COLO668 (cell line): ENCODE measurements around the gene DAB1.

Experiments used
- DNase-seq: peaks from one replicate; lab custom pipeline; 2025; ENCODE audit not compliant: unreplicated experiment; lab: John Stamatoyannopoulos, UW

DAB1 gene

GRCh38 chr1:57418971-57419370, 4.9 kb downstream of the DAB1 start:
- DNase-seq: no peak

GRCh38 chr1:57411262-57411661, 12.6 kb downstream of the DAB1 start:
- no peak for DNase-seq

GRCh38 chr1:57410508-57410907, 13.4 kb downstream of the DAB1 start:
- no peak for DNase-seq

GRCh38 chr1:57407928-57408327, 15.9 kb downstream of the DAB1 start:
- DNase-seq: no peak

- DNase-seq: no peak
Observed at GRCh38 chr1:57406428-57406970, 17.4 kb downstream of the DAB1 start.

- DNase-seq: no peak
Observed at GRCh38 chr1:57404884-57405283, 19.0 kb downstream of the DAB1 start.

- DNase-seq: no peak
Observed at GRCh38 chr1:57403201-57403600, 20.7 kb downstream of the DAB1 start.

- no peak for DNase-seq
Observed at GRCh38 chr1:57401671-57402070, 22.2 kb downstream of the DAB1 start.

GRCh38 chr1:57400048-57400447, 23.8 kb downstream of the DAB1 start:
- no peak for DNase-seq

- DNase-seq: no peak
Observed at GRCh38 chr1:57393058-57393584, 30.7 kb downstream of the DAB1 start.

- DNase-seq: no peak
Observed at GRCh38 chr1:57385336-57385735, 38.5 kb downstream of the DAB1 start.

- no peak for DNase-seq
Observed at GRCh38 chr1:57384901-57385300, 39.0 kb downstream of the DAB1 start.

GRCh38 chr1:57384284-57384683, 39.6 kb downstream of the DAB1 start:
- DNase-seq: no peak

GRCh38 chr1:57381871-57382270, 42.0 kb downstream of the DAB1 start:
- no peak for DNase-seq

GRCh38 chr1:57381426-57381825, 42.4 kb downstream of the DAB1 start:
- DNase-seq: no peak

GRCh38 chr1:57380923-57381322, 42.9 kb downstream of the DAB1 start:
- DNase-seq: no peak

- DNase-seq: no peak
Observed at GRCh38 chr1:57378534-57378933, 45.3 kb downstream of the DAB1 start.

- no peak for DNase-seq
Observed at GRCh38 chr1:57377339-57378139, 46.3 kb downstream of the DAB1 start.

GRCh38 chr1:57376041-57376440, 47.8 kb downstream of the DAB1 start:
- DNase-seq: no peak

GRCh38 chr1:57369889-57370288, 54.0 kb downstream of the DAB1 start:
- DNase-seq: no peak

GRCh38 chr1:57367945-57368344, 55.9 kb downstream of the DAB1 start:
- DNase-seq: no peak

- DNase-seq: no peak
Observed at GRCh38 chr1:57363643-57364042, 60.2 kb downstream of the DAB1 start.

GRCh38 chr1:57363165-57363564, 60.7 kb downstream of the DAB1 start:
- DNase-seq: no peak
